Activated CD4-positive, CD25-positive, alpha-beta regulatory T cell treated with anti-CD3 and anti-CD28 coated beads, Interleukin-2, amount 50 U/mL, for 72 hours (primary cell): Measurements from ENCODE around the gene IL17RC.
"Not testable (repeated sequence)": the region's sequence is repeated elsewhere in the genome, so short reads cannot be mapped to it uniquely, and the experiment has no call there.

Experiments used
- DNase-seq: peaks from one replicate; pipeline ENCODE4 v3.0.0; 2021

The IL17RC gene

DNA sequence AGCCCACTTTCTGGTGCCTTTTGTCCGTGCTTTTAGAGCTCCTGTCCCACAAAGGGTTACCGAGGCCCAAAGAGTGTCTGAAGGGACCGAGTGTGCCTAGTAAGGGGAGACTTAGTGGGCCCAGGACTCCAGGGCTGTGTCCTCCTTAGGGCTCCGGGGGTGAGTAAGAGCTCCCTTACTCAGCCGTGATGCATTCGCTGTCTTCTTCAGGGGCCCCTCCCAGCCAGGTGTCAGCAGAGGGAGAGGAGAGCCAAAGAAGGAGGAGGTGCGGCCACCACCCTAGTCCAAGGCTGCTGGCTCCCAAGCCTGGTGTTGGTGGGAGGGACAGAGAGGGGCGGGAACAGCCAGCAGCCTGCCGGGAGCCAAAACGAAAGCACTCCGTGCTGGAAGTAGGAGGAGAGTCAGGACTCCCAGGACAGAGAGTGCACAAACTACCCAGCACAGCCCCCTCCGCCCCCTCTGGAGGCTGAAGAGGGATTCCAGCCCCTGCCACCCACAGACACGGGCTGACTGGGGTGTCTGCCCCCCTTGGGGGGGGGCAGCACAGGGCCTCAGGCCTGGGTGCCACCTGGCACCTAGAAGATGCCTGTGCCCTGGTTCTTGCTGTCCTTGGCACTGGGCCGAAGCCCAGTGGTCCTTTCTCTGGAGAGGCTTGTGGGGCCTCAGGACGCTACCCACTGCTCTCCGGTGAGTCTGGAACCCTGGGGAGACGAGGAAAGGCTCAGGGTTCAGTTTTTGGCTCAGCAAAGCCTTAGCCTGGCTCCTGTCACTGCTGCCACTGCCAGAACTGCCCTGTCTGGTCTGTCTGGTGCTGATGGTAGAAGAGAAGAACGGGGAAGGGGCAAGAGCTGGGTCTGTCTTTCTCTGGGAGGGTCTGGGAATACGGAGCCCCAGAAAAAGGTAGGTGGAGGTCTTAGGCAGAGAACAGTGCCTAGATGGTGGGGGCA, at the start of gene IL17RC:
Gene IL17RC, plus strand, starts transcription at position 365 of the 947 bp plus-strand sequence. Its CDS starts 218 bp downstream, at position 583.
- no peak for DNase-seq

DNA sequence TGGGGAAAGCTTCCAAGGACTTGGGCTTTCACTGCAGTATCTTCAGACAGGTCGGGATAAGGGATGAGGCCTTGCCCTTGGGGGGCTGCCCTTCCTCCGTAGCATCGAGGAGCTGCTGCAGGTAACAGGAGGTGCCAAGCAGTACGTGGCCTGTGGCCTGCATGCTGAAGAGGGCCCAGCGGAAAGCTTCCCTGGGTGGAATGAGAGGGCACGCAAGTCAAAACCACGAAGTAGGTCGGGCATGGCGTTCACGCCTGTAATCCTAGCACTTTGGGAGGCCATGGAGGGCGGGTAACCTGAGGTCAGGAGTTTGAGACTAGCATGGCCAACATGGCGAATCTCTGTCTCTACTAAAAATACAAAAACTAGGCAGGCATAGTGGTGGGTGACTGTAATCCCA, 49.8 kb upstream of the IL17RC start:
- no peak for DNase-seq

DNA sequence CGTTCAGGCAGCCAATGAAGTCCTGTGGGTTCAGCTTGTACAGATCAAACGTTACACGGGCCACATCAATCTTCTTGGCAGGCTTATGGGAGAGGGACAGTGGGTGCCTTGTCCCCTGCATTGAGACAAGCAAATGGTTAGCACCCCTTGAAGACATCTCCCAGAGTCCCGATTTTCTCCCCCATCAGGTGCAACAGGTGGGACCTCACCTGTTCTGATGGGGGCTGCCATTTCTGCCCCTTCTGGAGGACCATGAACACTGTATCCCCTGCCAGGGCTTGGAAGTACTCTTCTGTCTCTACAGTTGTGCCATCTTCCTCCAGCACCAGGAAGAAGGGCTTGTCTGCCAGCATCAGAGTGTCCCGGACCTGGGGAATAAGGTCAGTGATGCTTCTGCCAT, 46.9 kb upstream of the IL17RC start:
- DNase-seq: no peak

DNA sequence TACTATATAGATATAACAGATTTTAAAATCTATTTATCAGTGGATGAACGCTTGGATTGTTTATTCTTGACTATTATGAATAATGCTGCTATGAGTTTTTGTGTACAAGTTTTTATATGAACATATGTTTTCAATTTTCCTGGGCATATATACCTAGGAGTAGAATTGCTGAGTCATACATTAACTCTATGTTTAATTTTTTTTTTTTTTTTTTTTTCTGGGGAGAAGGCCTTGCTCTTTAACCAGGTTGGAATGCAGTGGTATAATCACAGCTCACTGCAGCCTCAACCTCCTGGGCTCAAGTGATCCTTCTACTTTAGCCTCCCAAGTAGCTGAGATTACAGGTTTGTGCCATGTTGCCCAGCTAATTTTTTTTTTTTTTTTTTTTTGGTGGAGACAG, 45.9 kb upstream of the IL17RC start:
- DNase-seq: no peak

- not testable (repeated sequence) for DNase-seq
These were observed 44.8 kb upstream of the IL17RC start for GRCh38 chr3:9872067-9872466.

DNA sequence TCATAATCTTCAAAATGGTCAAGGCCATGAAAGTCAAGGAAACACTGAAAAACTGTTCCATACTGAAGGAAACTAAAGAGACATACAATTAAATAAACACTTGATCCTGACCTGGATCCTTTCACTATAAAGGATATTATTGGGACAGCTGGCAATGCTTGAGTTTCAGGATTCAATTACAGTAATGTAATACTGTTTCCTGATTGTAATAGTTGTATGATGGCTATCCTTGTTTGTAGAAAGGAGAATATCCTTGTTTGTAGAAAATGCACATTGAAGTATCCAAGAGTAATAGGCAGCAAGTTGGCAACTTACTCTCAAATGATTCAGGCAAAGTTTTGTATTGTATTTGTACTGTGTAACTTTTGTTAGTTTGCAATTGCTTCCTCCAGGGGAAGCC, 41.5 kb upstream of the IL17RC start:
- no peak for DNase-seq

- DNase-seq: not testable (repeated sequence)
These were observed 40.6 kb upstream of the IL17RC start for GRCh38 chr3:9876255-9876654.

DNA sequence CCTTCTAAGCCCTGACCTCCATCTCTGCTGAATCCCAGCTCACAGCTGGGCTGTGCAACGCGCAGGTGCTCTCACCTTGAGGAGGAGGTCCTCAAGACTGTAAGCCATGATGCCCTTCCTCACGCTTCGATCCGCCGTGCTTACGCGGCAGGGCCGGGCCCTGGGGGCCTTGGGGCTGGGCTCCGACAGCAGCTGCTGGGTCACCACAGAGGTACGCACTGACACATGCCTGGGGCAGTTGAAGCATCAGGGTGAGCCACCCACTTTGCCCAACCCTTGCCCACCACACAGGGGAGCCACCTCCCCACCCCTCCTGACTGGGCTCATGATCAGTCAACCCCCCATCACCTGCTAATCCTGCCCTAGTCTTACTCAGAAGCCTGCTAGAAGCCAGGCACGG, 39.9 kb upstream of the IL17RC start:
- no peak for DNase-seq

DNA sequence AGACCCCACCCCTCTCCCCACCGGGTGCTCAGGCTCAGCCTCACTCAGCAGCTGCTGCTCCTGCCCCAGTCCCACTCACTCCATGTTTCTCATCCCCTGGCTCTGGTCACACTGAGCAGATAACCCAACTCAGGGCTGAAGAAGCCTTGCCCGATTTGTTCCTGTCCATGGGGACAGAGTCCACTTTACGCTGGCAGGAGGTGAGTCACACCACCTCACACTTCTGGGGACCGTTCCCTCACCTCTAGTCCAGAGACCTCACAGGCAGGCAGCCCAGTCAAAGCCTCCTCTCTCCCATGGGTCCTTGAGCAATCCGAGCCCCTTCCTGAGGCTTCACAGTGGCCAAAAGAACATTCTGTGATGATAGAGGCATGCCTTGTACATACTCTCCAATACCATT, 38.2 kb upstream of the IL17RC start:
- DNase-seq: no peak

- DNase-seq: no peak
These were observed 36.9 kb upstream of the IL17RC start, which contains the start of gene CIDEC for GRCh38 chr3:9879830-9880549. Gene CIDEC, minus strand, starts transcription at chr3:9880253. Its CDS starts 1,767 bp downstream, at chr3:9878486.

GRCh38 chr3:9881441-9881840, 35.5 kb upstream of the IL17RC start:
- no peak for DNase-seq

GRCh38 chr3:9883706-9884554, 33.0 kb upstream of the IL17RC start:
- DNase-seq: no peak

DNA sequence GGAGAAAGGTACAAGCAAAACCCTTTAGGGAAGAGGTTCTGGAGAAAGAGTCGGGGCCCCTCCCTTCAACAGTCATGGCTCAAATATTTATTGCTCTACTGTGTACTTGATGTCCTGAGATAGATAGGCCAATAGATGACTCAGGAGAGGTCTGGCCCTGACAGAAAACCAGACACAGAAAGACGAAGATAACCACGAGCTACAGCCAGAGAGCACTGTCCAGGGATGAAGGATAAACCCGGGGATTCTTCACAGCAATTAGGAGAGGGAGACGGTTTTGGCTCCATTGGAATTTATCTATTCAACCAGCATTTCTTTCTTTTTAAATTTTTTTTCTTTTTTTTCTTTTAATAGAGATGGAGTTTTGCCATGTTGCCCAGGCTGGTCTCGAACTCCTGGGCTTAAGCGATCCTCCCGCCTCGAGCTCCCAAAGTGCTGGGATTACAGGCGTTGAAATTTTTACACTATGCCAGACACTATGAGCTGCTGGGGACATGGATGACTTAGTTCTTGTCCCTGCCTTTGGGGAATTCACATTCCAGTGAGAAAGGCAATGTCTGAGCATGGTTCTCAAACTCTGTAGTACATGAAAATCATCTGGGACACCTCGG, 32.2 kb upstream of the IL17RC start:
- DNase-seq: no peak

DNA sequence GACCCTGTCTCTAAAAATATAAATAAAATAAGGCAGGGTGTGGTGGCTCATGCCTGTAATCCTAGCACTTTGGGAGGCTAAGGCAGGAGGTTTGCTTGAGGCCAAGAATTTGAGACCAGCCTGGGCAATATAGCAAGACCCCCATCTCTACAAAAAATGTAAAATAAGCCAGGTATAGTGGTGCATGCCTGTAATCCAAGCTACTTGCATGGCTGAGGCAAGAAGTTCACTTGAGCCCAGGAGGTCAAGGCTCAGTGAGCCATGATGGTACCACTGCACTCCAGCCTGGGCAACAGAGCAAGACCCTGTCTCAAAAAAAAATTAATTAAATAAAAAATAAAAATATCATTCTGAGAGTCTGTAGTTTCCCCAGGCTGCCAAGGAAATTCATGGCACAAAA, 30.6 kb upstream of the IL17RC start:
- DNase-seq: no peak

GRCh38 chr3:9887480-9887879, 29.4 kb upstream of the IL17RC start:
- DNase-seq: no peak

GRCh38 chr3:9888540-9888939, 28.4 kb upstream of the IL17RC start:
- no peak for DNase-seq

DNA sequence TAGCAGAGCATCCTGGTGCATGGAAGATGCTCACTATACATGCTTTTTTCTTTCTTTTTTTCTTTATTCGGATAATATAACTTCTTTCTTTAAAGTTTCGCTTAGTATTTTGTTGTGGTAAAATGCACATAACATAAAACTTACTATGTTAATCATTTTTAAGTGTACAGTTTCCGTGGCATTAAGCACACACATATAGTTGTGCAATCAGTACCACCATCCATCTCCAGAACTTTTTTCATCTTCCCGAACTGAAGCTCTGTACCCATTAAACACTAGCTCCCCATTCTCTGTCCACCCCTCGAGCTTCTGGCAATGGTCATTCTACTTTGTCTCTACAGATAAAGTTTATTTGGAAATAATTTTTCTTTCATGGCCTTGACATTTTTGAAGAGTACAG, 27.5 kb upstream of the IL17RC start:
- DNase-seq: no peak

DNA sequence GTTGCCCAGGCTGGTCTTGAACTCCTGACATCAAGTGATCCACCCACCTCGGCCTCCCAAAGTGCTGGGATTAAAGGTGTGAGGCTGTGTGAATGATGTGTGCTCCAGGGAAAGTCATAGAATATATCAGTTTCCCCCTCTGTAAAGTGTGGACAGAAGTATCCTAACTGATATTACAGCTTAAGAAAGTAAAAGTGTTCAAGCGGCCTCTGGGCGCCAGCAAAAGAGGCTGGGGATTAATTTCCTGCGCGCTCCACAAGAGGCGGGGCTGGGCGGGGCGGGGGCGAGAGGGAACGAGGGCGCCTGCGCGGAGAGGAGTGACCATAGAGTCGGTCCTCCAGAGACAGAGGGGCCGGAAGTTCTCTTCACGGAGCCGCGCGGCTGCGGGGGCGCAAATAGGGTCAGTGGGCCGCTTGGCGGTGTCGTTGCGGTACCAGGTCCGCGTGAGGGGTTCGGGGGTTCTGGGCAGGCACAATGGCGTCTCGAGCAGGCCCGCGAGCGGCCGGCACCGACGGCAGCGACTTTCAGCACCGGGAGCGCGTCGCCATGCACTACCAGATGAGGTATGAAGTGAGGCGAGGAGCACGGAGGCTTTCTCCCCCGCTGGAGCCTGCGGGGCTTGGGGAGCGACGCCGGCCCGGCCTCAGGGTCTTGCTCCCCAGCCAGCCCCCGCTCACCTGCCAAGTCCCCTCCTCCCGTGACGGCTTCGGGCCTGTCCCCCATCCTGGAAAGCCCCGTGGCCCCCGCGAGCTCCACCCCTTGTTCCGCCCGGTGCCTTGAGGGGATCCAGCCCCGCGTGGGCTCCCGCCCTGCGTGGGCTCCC, 26.4 kb upstream of the IL17RC start, which contains the start of gene JAGN1:
Gene JAGN1, plus strand, starts transcription at position 362 of the 823 bp plus-strand sequence. Its CDS starts 113 bp downstream, at position 475.
- DNase-seq: peak; percentile 90

DNA sequence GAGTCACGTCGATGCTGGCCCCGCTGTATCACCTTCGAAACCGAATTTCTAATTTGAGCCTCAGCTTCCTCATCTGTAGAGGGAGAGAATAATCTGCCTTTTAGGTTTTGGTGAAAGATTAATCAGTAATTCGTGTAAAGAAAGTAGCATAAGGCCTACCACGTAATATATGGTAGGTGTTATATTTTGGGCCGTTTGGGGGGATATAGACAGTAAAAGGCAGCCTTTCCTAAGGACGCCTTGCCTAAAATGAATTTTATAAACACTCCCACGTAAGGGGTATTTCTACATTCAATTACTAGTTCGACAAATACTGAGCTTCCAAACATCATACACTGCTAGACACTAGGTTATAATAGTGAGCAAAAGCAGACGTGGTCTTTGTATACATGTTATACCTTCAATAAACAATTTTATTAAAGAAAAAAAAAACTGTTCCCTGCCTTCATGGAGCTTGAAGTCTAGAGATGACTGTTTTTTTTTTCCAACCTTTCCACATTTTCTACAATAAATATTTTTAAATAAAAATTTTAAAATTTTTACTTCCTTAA, 25.8 kb upstream of the IL17RC start:
- no peak for DNase-seq

GRCh38 chr3:9893739-9894138, 23.2 kb upstream of the IL17RC start:
- DNase-seq: no peak

- DNase-seq: not testable (repeated sequence)
These were observed 21.2 kb upstream of the IL17RC start for GRCh38 chr3:9895715-9896114.
